Measurements from ENCODE around the gene CLMN. TPM values are rescaled to one million over a fixed set of nuclear protein-coding genes. Genes with fewer than 3 reads are reported as not detected.

The CLMN gene
- total and polyA plus RNA-seq, 8 donors, result 5.3 to 42.9 (median 20.1) TPM

DNA sequence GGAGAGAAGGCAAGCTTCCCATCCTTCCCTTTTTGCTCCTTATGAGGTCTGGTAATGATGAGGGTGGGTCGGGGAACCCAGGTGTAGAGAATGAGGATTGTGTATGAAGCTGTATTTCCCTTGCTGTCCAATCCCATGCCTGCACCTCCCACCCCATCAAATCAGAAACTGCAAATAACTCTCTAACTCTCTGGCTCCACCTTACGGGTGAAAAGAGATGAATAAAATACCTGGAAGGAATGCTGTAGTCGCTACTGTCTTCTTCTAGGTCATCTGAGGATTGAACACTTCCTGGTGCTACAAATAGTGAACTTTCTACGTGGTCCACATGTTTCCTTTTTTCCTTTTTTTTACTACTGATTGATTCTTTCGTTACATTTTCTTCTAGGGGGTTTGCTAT is 123.4 kb downstream of the CLMN start:
- peaks cover 0 to 50% (median 25%) of the 10 kb centered on the region in 4 donors for H3K36me3 ChIP-seq
- DNase-seq, result peak in 1 of 2 donors; percentile 45
- TF ChIP-seq, protein P1, sequence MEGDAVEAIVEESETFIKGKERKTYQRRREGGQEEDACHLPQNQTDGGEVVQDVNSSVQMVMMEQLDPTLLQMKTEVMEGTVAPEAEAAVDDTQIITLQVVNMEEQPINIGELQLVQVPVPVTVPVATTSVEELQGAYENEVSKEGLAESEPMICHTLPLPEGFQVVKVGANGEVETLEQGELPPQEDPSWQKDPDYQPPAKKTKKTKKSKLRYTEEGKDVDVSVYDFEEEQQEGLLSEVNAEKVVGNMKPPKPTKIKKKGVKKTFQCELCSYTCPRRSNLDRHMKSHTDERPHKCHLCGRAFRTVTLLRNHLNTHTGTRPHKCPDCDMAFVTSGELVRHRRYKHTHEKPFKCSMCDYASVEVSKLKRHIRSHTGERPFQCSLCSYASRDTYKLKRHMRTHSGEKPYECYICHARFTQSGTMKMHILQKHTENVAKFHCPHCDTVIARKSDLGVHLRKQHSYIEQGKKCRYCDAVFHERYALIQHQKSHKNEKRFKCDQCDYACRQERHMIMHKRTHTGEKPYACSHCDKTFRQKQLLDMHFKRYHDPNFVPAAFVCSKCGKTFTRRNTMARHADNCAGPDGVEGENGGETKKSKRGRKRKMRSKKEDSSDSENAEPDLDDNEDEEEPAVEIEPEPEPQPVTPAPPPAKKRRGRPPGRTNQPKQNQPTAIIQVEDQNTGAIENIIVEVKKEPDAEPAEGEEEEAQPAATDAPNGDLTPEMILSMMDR (IDR thresholded peaks at IDR 0.05), result peak in 1 of 7 experiments; percentile 29
- TF ChIP-seq POLR2A (IDR thresholded peaks at IDR 0.05), result no peak
- 54 to 67% (median 57%) methylated on average over 5 of the region's 5 CpGs for WGBS, 5 donors
- no peak overlapping the region for H3K27ac ChIP-seq
- H3K4me3 ChIP-seq, result no peak overlapping the region
- peaks cover 0 to 9% (median 3%) of the 10 kb centered on the region in 4 donors for H3K4me1 ChIP-seq
- intact Hi-C loops (cut with DNase I; ENCODE audit: low total_unique reads), result no loop called here
- no peaks in the 10 kb centered on the region for H3K27me3 ChIP-seq
- no peaks in the 10 kb centered on the region for H3K9me3 ChIP-seq

DNA sequence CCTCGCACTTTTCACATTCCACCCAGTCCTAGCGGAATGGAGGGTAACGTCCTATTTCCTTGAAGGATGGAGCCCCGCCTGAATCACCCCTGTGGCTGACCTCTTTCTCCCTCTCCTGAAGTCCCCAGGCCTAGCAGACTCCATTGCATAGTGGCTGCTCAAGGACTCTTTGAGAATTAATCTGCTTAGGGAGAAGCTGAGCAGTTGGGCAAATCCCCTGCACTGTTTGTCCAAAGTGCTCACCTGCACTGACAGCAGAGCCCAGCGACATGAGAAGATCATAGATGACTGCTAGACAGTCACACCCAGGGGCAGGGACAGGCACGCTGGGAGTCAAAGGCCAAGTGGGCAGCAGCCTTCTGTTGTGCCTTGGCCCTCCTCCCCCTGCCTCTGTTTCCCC is 124.7 kb downstream of the CLMN start:
- TF ChIP-seq, protein P1 (IDR thresholded peaks at IDR 0.05), result no peak
- no peak for TF ChIP-seq EP300 (IDR thresholded peaks at IDR 0.05)
- no peak for TF ChIP-seq POLR2A (IDR thresholded peaks at IDR 0.05)
- no peak for TF ChIP-seq POLR2AphosphoS5 (IDR thresholded peaks at IDR 0.05)

DNA sequence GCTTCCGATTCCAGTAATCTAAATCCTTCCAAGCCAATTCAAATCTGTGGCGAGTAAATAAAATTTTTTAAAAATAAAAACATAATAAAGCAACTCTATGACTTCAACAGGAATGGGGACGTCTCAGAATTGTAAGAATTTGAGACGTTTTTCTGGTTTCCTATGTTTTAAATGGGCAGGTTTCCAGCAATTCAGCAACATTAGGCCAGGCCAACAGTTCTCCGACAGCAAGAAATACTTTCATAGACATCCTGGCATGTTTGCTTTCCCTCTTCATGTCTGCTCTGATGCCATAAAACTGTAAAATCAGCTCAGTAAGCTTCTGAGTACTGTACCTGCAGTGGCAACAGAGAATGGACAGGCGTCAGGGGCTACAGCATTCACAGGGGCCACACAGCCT is 126.6 kb downstream of the CLMN start:
- TF ChIP-seq POLR2A (IDR thresholded peaks at IDR 0.05) (no peak), EP300 (IDR thresholded peaks at IDR 0.05) (no peak), POLR2AphosphoS5 (IDR thresholded peaks at IDR 0.05) (no peak)
- TF ChIP-seq, protein P1 (IDR thresholded peaks at IDR 0.05), result no peak
- Histone ChIP-seq H3K4me1 (peaks cover 0 to 27% (median 6%) of the 10 kb centered on the region in 4 donors), H3K27me3 (no peaks in the 10 kb centered on the region), H3K9me3 (peaks cover 0 to 5% (median 0%) of the 10 kb centered on the region in 4 donors), H3K4me3 (no peak overlapping the region), H3K36me3 (peaks cover 0 to 50% (median 30%) of the 10 kb centered on the region in 4 donors), H3K27ac (no peak overlapping the region)
- intact Hi-C loops (cut with DNase I; ENCODE audit: low total_unique reads), result no loop called here
- WGBS, 5 donors, result 72 to 85% (median 83%) methylated on average over 6 of the region's 6 CpGs
- no peak for DNase-seq

More for the DNA sequence above, 124.7 kb downstream of the CLMN start:
- DNase-seq, result no peak
- H3K27me3 ChIP-seq, result no peaks in the 10 kb centered on the region
- no peak overlapping the region for H3K27ac ChIP-seq
- no peak overlapping the region for H3K4me3 ChIP-seq
- peaks cover 0 to 20% (median 4%) of the 10 kb centered on the region in 4 donors for H3K4me1 ChIP-seq
- H3K9me3 ChIP-seq, result no peaks in the 10 kb centered on the region
- 78 to 94% (median 89%) methylated on average over 6 of the region's 6 CpGs for WGBS, 5 donors
- H3K36me3 ChIP-seq, result peaks cover 0 to 51% (median 30%) of the 10 kb centered on the region in 4 donors
- intact Hi-C loops (cut with DNase I; ENCODE audit: low total_unique reads), result no loop called here

DNA sequence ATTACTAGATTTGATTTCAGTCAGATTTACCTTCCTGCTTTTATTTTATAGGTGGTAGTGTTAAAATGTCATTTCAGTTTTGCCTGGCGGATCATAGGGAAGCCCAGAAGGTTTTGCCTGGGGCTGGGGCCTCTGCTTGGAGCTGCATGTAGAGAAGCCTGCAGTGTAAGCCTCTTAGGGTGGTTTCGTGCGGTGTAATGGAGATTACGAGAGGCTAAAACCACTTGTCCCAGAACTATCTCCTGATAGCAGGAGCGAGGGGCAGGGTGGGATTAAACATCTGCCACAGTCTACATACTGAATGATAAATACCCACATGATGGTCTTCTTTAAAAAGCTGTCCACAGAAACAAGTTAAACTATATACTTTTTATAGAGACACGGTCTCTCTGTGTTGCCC is 127.4 kb downstream of the CLMN start:
- 91 to 98% (median 96%) methylated on average over 6 of the region's 6 CpGs for WGBS, 5 donors

More for the DNA sequence above, 127.4 kb downstream of the CLMN start:
- Histone ChIP-seq H3K27ac (no peak overlapping the region), H3K4me1 (peaks cover 0 to 23% (median 5%) of the 10 kb centered on the region in 4 donors), H3K27me3 (no peaks in the 10 kb centered on the region), H3K9me3 (peaks cover 0 to 5% (median 0%) of the 10 kb centered on the region in 4 donors), H3K4me3 (no peak overlapping the region), H3K36me3 (peaks cover 0 to 51% (median 33%) of the 10 kb centered on the region in 4 donors)
- intact Hi-C loops (cut with DNase I; ENCODE audit: low total_unique reads), result no loop called here
- DNase-seq, result no peak
- TF ChIP-seq EP300 (IDR thresholded peaks at IDR 0.05) (no peak), POLR2A (IDR thresholded peaks at IDR 0.05) (no peak), POLR2AphosphoS5 (IDR thresholded peaks at IDR 0.05) (no peak)
- TF ChIP-seq, protein P1 (IDR thresholded peaks at IDR 0.05), result no peak
